Transverse colon (tissue), 3 donors: Measurements from ENCODE around the gene SOAT1.

ENCODE experiments used
- EP300 ChIP-seq: sonication (generic); formaldehyde crosslinking; IDR thresholded peaks from one replicate; pipeline ENCODE4 v1.6.1; 2017; ENCODE audit warnings: antibody characterized with exemption, low read depth
- POLR2A ChIP-seq: fragments of 450-650 bp; IDR thresholded peaks from one replicate; pipeline ENCODE4 v1.6.1; 2016; ENCODE audit warnings: antibody characterized with exemption, mild to moderate bottlenecking, moderate library complexity
- TF ChIP-seq, protein P1 (sequence below), 5 experiments: fragments of 200-600 bp in 3 of 5; fragments of 450-650 bp in 2 of 5; sonication (generic) in 3 of 5; IDR thresholded peaks; 1 replicate in 2 of 5; 2 replicates in 3 of 5; pipeline ENCODE4 v1.5.1; 2016 to 2017; ENCODE audit warnings: antibody characterized with exemption in 5 of 5, inconsistent platforms in 3 of 5, mild to moderate bottlenecking in 2 of 5, moderate library complexity in 1 of 5

GRCh38 chr1:179393721-179394120, 100.1 kb downstream of the SOAT1 start:
- TF ChIP-seq, protein P1, sequence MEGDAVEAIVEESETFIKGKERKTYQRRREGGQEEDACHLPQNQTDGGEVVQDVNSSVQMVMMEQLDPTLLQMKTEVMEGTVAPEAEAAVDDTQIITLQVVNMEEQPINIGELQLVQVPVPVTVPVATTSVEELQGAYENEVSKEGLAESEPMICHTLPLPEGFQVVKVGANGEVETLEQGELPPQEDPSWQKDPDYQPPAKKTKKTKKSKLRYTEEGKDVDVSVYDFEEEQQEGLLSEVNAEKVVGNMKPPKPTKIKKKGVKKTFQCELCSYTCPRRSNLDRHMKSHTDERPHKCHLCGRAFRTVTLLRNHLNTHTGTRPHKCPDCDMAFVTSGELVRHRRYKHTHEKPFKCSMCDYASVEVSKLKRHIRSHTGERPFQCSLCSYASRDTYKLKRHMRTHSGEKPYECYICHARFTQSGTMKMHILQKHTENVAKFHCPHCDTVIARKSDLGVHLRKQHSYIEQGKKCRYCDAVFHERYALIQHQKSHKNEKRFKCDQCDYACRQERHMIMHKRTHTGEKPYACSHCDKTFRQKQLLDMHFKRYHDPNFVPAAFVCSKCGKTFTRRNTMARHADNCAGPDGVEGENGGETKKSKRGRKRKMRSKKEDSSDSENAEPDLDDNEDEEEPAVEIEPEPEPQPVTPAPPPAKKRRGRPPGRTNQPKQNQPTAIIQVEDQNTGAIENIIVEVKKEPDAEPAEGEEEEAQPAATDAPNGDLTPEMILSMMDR (IDR thresholded peaks at IDR 0.05): no peak
- TF ChIP-seq EP300 (no peak), POLR2A (no peak)
